NCI-H2107 treated with DMSO at 0.1 percent for 48 hours (cell line): ENCODE measurements around the gene BICC1.

Experiments used
- DNase-seq: peaks from one replicate; lab custom pipeline; 2025; ENCODE audit not compliant: unreplicated experiment; lab: John Stamatoyannopoulos, UW

Gene BICC1

DNA sequence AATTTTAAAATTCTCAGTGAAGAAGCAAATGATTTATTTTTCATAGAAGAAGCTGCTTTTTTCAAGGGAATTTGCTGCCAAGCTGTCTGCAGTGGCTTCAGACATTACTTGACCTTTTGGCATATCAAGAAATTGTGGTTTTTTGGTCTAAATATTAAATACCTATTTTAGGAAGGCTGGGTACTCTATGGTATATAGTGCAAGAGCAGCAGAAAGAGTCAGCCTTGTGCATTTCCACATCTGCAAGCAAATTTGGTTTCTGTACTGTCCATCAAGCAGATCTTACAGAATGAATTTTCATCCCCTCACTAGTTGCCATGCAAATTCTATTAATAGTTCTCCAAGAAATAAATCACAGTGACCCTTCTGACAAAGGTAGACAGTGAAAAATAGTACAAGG is 222.0 kb downstream of the BICC1 start:
- no peak for DNase-seq

DNA sequence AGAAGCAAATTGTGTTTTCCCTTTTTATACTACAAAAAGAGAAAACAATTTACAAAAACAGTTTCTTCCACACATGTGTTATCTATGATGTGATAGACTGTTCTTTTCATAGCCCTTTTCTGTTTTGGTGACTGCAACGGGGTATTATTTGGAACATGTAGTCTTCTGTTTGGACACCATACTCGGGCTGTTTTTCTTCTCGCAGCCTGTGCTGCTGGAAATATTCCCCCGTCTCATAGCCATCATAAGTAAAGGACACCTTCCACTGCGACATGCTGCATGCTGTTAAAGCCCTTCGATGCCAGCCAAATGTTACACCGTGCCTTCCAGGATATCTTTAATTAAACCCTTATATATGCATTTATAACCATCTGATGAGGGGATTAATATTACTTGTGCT is 222.4 kb downstream of the BICC1 start:
- no peak for DNase-seq

DNA sequence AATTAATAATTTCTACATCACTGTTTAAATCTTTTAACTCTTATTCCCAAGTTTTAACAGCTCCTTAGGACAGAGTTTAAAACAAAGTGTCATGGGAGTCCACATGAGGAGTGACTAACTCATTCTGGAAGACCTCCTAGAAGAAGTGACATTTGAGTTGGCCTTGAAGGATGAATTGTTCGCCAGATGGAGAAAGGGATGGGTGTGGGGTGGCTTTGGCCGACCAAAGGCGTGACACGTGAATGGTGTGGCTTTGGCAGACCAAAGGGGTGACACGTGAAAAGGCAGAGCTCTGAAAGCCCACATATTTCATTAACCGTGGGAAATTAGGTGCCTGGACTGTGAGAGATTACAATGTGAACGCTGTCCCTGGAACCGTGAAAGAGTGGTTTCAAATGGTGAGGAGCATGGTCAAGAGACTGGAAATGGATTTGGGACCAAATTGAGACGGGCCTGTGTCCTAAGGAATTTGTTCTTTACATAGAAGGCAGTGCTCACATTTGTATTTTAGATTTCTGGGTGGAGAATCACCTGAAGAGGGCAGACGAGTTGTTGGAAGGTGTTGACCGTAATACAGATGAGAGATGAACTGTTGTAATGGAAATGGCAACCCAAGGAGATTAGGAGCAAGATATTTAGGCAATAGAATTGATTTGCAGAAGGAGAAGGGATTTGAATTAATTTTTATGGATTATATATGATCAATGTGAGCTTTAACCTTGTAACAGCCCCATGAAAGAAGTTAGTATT is 228.1 kb downstream of the BICC1 start:
- no peak for DNase-seq

DNA sequence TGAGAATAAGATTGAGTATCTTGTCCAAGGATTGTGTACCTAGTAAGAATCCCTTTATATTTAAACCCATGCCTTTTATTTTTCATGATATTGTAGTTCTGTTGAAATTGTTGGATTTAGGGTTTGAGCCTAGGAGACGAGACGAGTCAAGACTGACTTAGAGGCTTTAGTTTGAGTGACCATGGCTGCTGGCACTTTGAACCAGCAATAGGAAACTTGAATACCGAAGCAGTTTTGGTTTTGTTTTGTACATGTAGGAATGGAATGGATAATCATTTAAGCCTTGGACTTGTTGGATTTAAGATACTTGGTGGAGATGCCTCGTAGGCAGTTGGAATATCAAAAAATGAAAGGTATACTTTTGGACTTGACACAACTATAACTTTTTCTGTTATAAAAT is 229.0 kb downstream of the BICC1 start:
- DNase-seq, result no peak

DNA sequence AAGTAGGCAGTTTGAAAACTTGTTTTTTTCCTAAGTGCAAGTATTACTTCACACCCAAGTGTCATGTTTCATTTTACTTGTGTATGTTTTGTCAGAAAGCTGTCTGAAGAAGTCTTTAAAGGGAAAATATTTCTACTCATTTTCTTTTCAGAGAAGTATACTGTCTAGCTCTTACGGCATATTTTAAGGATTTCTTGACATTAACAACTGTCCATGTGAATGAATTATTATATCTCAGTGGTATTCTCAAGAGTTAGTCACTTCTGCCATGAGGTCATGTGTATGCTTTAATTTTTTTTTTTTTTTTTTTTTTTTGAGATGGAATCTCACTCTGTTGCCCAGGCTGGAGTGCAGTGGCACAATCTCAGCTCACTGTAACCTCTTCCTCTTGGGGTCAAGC is 229.5 kb downstream of the BICC1 start:
- DNase-seq, result no peak

DNA sequence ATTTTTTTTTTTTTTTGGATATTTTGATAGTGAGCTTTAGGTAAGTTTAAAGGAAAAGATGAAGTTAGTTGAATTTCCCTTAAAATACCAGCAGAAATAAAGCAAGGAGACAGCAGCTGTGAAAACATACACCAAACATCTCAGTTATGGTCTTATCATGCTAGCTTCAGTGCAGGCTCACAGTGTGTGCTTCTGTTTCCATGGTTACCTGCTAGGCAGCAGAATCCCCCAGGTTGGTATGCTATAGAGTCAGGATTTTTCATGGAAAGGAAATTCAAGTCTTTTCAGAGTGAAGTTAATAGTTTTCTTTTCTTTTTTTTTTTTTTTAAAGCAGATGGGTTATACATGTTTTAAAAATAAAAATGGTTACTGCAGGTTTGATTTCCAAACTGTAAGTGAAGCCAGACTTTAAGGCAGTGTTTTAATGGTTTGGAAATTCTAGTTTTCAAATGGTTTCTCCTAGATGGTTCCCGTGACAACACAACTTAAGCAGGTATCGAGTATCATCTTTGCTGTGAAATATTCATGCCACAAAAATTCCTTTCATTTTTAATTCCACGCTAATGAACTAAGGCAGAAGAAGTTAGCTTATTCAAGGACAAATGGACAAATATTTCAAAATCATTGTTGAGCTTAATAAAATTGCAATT is 230.9 kb downstream of the BICC1 start:
- DNase-seq, result no peak

DNA sequence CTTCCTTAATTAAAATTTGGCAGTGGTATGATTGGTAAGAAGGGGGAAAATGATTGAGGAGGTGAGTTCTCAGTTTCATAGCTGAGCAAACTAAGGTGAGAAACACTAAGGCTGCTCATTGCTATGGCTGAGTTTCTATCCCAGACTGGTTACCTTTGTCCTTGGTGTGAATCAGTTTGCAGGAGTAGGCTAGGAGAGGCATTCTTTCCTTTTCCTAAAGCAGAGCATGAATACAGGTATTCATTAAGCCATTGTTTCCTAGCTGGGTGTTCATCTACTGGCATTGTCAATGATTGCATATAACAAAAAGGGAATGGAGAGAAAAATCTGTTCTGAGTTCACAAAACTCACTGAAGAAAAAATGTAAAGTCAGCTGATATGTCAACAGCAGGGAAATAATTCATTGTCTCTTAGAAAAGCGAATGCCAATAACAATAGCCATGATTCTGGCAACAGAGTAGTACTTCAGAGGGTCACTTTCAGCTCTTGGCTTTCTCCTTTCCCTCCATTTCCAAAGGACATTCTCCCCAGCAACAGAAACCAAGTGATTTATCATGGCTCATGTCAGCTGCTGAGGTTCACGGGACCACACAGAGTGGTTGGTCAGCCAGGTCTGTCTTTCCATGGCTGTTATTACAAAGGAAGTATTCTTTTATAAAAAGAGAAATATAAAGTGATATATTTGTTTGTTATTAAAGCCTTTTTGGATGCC is 234.0 kb downstream of the BICC1 start:
- DNase-seq, result no peak

DNA sequence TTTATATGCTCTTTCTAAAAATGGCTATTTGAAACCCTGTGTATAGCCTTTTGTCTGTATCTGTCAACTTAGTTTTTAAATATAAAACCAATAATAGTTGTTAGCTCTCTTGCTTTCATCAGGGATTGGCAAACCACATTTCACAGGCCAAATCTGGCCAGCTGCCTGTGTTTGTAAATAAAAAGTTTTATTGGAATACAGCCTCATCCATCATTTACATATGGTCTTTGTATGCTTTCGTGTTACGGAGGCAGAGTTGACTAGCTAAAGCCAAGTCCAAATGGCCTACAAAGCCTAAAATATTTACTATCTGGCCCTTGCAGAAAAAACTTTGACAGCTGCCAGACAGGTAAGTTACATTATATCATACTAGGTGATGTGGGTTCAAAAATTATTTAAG is 235.0 kb downstream of the BICC1 start:
- no peak for DNase-seq

DNA sequence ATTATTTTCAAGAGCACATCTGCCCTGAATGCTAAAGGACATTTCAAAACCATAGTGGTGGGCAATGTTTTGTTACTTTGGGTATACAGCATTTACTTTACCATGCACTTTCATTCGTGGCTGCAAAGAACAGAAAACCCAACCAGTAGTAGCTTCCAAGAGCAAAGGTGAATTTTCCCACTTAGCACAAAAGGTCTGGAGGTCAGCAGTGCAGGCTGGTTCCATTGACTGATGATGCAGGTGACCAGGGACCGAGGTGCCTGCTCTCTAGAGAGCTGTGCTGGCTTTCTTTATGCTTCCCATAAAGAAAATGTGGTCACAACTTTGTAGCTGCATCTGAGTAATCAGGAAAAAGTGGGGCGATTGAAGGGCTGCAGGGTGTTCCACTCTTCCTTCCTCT is 240.0 kb downstream of the BICC1 start:
- no peak for DNase-seq

DNA sequence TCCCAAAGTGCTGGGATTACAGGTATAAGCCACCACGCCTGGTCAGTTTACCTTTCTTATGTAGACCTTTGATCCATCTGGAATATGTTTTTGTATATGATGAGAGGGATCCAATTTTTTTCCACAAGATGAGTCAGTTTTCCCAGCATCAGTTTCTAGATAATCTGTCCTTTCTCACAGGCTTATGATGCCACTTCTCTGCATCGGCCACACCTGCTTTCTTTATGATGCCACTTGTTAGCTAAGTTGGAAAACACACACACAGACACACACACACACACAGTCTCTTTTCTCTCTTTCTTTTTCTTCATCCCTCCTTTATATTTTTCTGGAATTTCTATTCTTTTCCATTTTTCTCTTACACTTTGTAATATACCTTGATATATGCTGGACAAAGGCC is 240.8 kb downstream of the BICC1 start:
- DNase-seq, result no peak

DNA sequence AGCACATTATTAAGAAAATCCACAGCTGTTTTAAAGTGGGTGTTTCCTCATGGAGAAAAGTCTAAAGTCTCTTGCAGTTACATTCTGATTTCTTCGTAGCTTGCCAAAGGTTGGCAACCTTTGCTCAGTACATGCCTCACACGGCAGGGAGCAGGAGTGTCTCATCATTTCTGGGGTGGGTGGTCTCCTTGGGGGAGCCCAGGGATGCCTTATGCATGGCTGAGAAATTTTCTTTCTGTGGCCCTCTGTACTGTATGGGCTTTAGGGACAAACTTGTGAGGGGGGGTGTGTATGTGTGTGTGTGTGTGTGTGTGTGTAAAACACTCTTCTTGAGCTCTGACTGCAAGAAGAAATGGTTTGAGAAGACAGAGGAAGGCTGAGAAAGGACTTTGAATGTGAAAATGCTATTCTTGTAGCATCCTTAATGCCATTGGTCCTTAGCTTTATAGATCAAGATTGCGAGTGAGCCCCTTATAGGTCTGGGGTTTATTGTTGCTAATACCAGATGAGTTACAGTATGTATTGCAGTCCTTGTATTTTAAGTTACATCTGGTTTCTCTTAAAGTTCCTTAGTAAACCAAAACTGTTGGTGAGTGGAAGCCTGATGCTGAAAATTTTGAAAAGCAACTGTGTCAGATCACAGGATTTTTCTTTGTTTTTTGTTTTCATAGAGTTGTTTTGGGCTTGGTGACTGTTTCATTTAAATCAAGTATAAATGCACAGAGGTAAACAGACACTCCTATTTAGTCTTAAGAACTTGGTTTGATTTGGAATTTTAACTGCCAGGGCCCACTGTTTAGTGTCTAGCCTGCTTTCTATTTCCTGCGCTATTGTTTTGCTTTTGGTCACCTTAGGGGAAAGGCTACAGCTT is 242.0 kb downstream of the BICC1 start:
- no peak for DNase-seq

DNA sequence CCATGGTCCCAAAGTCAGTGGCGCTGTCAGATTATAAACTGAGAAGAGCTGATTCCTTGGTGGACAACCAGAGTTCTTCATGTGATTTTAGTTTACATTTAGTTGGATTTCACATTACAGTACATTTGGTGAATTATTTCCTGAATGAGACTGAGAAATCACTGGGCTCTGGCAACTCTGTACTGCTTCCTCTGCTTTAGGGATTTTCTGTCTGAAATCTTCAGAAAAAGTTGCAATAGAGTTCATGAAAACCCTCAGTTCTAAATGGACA is 242.6 kb downstream of the BICC1 start:
- no peak for DNase-seq

DNA sequence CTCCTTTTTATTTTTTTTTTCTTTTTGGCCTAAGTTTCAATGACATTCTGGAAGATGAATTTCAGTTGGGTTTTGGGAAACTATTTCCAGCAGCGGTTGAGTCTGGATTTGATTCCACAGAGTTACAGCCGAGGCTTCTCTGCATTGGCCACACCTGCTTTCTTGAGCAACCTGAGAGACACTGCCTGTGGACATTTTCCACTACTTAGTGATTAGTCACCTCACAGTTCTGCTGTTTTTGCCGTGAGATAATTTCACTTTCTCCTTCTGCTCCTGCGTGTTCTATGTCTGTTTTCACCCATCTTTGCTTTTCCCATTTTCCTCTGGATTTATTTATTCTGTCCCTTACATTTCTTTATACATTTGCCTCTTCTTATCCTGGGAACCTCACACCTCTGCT is 243.0 kb downstream of the BICC1 start:
- DNase-seq, result no peak

DNA sequence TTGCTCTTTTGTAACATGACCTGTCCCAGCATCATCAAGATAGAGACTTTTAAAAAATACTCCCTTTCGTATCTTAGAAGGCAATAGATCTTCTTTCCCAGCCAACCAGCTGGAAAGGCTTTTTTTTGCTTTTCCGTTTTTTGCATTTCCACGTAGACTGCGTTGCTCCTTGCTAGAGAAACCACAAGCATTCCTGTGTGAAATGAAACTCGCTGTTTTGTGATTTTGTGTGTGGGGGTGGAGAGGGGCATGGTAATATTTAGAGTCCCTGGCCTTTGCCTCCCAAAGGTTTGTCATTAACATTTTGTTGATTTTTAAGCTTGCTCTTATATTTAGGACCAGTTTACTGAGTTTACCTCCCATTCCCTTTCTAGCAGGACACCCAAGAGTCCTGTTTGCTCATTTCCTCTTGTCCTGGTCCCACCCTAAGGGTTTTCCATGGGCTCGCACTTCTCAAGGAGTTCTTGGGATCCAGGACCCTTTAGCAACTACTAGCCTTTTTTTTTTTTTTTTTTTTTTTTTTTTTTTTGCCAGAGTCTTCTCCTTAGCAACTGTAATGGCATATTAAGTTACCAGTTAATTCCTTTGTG is 243.6 kb downstream of the BICC1 start:
- no peak for DNase-seq

DNA sequence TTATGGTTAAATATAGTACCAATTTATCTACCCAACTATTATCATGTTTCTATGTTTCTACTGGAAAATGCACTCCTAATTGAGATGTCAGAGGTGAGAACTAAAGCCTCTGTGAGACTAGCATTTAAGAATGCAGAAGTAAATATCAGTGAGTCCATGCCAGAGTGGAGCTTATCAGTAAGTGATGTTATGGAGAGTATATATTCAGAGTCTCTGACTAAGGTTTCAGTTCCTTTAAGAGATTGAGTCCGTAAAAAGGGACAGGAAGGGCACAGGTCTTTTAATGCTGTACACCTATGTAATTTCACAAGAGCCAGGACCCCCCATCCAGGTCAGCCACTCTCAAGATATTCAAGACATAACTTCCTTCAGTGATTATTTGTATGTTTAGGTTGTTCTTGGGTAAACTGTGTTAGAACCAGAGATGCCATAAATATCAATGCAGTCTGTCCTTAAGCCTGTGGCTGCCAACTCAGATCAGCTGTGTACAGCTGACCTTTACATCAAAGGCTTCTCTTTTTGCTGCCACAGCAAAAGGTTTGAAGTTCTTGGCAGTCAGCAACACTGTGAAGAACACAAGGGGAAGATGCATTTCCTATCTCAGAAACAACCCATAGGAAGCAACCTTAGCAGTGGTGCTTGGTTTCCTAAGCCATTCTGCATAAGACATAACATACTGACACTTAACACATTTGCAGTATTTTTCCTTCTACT is 244.8 kb downstream of the BICC1 start:
- DNase-seq, result no peak

DNA sequence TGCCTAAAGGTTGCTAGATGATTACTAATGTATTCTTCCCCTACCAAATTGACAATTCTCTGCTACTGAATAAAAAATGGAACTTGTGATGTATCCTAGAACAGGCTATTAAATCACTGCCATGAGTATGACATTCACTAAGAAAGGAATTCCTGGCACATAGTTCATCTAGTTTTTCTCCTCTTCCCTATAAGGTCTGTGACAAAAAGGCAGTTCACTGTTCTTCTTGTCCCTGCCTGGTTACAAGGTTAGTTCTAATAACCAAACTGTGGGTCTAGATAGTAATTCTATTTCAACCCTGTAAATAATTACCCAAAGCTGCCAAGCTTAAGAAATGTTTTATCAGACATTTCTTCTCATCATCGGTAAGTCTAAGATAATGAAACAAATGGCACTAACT is 245.6 kb downstream of the BICC1 start:
- DNase-seq, result no peak

DNA sequence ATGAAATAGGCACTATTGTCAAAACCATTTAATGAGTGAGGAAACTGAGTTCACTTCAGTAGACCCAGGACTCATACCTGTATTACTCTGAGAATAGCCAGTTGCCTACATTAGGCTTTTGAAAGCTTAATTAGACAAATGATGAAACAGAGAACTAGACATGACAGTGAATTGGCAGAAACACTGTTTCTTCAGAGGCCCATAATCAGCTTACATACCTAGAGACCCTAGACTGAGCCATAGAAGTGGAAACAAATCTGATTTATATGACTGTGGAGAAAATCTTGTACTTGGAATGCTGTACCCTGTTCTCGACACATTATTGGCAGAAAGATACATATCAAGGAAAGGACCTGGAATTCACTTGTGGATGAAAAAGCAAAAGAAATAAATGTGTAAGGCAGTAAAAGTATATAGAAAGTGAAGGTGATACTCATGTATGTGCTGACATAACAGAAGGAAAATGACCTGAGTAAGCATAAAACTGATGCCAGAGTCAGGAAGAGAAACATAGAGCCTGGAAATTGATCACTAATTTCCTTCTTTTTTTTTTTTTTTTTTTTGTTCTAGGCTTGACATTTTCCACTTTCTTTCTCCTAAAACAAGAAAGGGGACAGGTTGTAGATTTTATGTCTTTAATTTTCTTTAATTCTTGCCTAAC is 251.5 kb downstream of the BICC1 start:
- DNase-seq, result no peak

DNA sequence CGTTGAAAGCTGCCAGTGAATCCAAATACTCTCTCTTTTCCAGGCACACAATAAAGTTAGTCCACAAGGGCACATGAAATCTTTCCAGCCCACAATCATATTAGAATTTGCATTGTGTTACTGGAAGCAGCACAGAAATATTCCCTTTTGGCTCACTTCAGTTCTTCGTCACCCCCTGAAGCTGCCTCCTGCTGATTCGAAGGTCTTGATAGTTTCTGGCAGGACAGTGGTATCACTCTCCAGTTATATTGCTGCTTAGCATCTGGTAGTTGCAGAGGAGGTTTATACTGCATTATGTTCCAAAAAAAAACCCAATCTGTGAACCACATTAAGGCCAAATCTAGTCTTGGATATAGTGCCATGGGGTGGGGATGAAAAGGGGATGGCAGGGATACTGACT is 253.2 kb downstream of the BICC1 start:
- DNase-seq, result no peak

DNA sequence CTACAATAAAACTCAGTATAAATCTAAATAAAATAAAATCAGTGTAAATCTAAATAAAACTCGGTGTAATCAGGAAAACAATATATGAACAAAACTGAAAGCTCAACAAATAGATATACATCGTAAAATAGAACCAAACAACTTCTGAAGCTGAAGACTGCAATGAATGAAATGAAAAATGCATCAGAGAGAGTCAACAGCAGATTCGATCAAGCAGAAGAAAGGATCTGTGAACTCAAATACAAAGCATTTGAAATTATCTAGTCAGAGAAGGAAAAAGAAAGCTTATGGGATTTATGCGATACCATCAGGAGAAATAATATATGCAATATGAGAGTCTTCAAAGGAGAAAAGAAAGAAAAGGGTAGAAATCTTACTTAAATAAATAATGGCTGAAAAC is 255.0 kb downstream of the BICC1 start:
- DNase-seq, result no peak

DNA sequence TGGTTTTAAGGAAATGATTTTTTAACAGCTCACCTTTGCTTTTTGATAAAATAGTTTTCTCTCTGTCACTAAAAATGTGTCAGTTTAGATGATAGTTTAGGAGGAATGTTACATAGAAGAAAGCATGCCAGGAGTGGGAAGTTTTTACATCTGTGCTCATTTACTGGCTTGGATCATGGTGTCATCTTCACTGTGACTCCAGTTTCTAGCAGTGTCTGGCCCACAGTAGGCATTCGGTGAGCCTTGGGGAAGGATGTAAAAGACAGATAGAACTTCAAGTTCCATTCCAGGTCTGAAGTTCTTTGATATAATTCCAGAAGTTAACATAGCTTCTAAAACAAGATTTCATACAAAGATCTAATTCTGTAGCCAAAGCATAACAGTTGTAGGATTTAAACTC is 259.2 kb downstream of the BICC1 start:
- DNase-seq, result no peak
